Neuronal stem cell (in vitro differentiated cells): ENCODE results near the gene HIP1.

Experiments used
- DNase-seq: peaks from one replicate; pipeline ENCODE4 v3.0.0-alpha.2; 2013; ENCODE audit warnings: low spot score
- H2AFZ ChIP-seq: one replicate; pipeline ENCODE4 v1.6.1; 2013; ENCODE audit warnings: mild to moderate bottlenecking, low read length, inconsistent platforms
- H2AK5ac ChIP-seq: 2 replicates; pipeline ENCODE4 v1.6.1; 2013; ENCODE audit warnings: low read depth, mild to moderate bottlenecking, inconsistent platforms, low read length, moderate library complexity, mixed read lengths
- H2BK120ac ChIP-seq: 2 replicates; pipeline ENCODE4 v1.6.1; 2013; ENCODE audit warnings: low read depth, mild to moderate bottlenecking, inconsistent platforms, low read length, moderate library complexity, mixed read lengths
- H2BK12ac ChIP-seq: one replicate; pipeline ENCODE4 v1.6.1; 2013; ENCODE audit warnings: low read length, inconsistent platforms
- H2BK15ac ChIP-seq: 2 replicates; pipeline ENCODE4 v1.6.1; 2013; ENCODE audit warnings: mild to moderate bottlenecking, low read length, inconsistent platforms, mixed read lengths
- H2BK5ac ChIP-seq: one replicate; pipeline ENCODE4 v1.6.1; 2013; ENCODE audit warnings: inconsistent platforms, mild to moderate bottlenecking, low read length, moderate library complexity
- H3K14ac ChIP-seq: one replicate; pipeline ENCODE4 v1.6.1; 2013; ENCODE audit warnings: low read length, inconsistent platforms
- H3K18ac ChIP-seq: 2 replicates; pipeline ENCODE4 v1.6.1; 2013; ENCODE audit warnings: low read length, inconsistent platforms
- H3K23ac ChIP-seq: 2 replicates; pipeline ENCODE4 v1.6.1; 2013; ENCODE audit warnings: low read depth, mild to moderate bottlenecking, mixed read lengths, low read length, inconsistent platforms; ENCODE audit not compliant: poor library complexity
- H3K27ac ChIP-seq: replicated peaks from 3 replicates; pipeline ENCODE4 v1.5.1; 2013; ENCODE audit warnings: low read length, inconsistent platforms
- H3K27me3 ChIP-seq, 3 experiments: 2 replicates each; pipeline ENCODE4 v1.6.1; 2013; ENCODE audit warnings: low read length in 3 of 3, mild to moderate bottlenecking in 2 of 3, inconsistent platforms in 1 of 3, low read depth in 1 of 3, mixed read lengths in 1 of 3, moderate library complexity in 1 of 3; ENCODE audit not compliant: control insufficient read depth in 3 of 3, insufficient read depth in 3 of 3
- H3K36me3 ChIP-seq, 2 donors: replicated peaks in 1 of 2; 2 replicates each; pipeline ENCODE4 v1.6.1; 2013; ENCODE audit warnings: low read length in 2 of 2; ENCODE audit not compliant: control insufficient read depth in 2 of 2, insufficient read depth in 2 of 2
- H3K4ac ChIP-seq: 2 replicates; pipeline ENCODE4 v1.6.1; 2013; ENCODE audit warnings: inconsistent platforms, mild to moderate bottlenecking, low read length, moderate library complexity
- H3K4me1 ChIP-seq, 2 donors: 1 replicate in 1 of 2; 2 replicates in 1 of 2; pipeline ENCODE4 v1.6.1; 2013; ENCODE audit warnings: low read length in 2 of 2, low read depth in 1 of 2; ENCODE audit not compliant: control insufficient read depth in 2 of 2, insufficient read depth in 1 of 2
- H3K4me2 ChIP-seq: one replicate; pipeline ENCODE4 v1.6.1; 2013; ENCODE audit warnings: mild to moderate bottlenecking, low read length, inconsistent platforms; ENCODE audit not compliant: insufficient read depth, poor library complexity, severe bottlenecking
- H3K4me3 ChIP-seq, 2 donors: 2 replicates each; pipeline ENCODE4 v1.5.1; 2013; ENCODE audit warnings: low read length in 2 of 2, mild to moderate bottlenecking in 2 of 2, inconsistent platforms in 1 of 2, moderate library complexity in 1 of 2
- H3K79me1 ChIP-seq: one replicate; pipeline ENCODE4 v1.6.1; 2013; ENCODE audit warnings: low read depth, mild to moderate bottlenecking, inconsistent platforms, low read length, moderate library complexity
- H3K9ac ChIP-seq: one replicate; pipeline ENCODE4 v1.6.1; 2013; ENCODE audit warnings: mild to moderate bottlenecking, low read depth, low read length, inconsistent platforms; ENCODE audit not compliant: poor library complexity
- H3K9me3 ChIP-seq, 2 donors: replicated peaks in 1 of 2; 2 replicates each; pipeline versions ENCODE3 to v1.6.1; 2013; ENCODE audit warnings: low read length in 2 of 2, mild to moderate bottlenecking in 2 of 2, inconsistent platforms in 1 of 2, low read depth in 1 of 2, mixed read lengths in 1 of 2, moderate library complexity in 1 of 2; ENCODE audit not compliant: control insufficient read depth in 2 of 2, insufficient read depth in 1 of 2
- H4K8ac ChIP-seq: one replicate; pipeline ENCODE4 v1.6.1; 2013; ENCODE audit warnings: low read depth, mild to moderate bottlenecking, inconsistent platforms, low read length, moderate library complexity
- H4K91ac ChIP-seq: one replicate; pipeline ENCODE4 v1.6.1; 2013; ENCODE audit warnings: low read length, low read depth, mild to moderate bottlenecking, inconsistent platforms; ENCODE audit not compliant: poor library complexity
- WGBS, 2 donors: extraction: QIAGEN DNeasy Blood & Tissue Kit; methylation state at CpG; one replicate each; pipeline ENCODE4 v1.1.7; 2013; ENCODE audit warnings: missing lambda C conversion rate in 2 of 2, mixed read lengths in 1 of 2; ENCODE audit not compliant: insufficient read length in 2 of 2, insufficient replicate concordance in 1 of 2; ENCODE audit errors: extremely low coverage in 2 of 2; 5-methylcytosine and 5-hydroxymethylcytosine counted together

HIP1 gene

DNA sequence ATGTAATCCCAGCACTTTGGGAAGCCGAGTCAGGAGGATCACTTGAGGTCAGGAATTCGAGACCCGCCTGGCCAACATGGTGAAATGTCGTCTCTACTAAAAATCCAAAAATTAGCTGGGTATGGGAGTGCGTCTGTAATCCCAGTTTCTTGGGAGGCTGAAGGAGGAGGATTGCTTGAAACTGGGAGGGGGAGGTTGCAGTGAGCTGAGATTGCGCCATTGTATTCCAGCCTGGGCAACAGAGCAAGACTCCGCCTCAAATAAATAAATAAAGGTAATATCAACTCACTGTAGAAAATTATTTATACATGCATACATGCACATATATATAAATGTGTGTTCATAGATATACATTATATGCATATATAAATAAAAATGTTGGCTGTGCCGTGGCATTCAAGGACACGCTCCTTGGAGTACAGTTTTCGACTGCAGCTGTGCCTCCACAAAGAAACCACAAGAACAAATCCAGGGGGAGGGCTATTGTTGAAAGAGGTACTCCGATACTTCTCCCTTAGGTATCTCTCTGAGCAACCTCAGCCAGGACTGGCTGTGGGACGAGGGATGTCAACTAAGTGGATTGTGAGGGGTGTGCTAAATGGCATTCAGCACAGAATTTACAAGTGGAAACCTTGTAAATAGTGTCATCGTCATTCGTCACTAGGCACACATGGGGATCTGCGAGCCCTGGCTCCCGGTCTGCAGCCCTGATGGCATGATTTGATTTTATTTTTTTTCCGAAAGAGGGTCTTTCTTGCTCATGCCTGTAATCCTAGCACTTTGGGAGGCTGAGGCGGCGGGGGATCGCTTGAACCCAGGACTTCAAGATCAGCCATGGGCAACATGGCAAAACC lies 49.3 kb downstream of the HIP1 start:
- Histone ChIP-seq H3K4me1 (peaks cover 0 to 3% of the 10 kb centered on the region in 2 donors), H3K9ac (no peak overlapping the region), H3K79me1 (no peaks in the 10 kb centered on the region), H2BK15ac (no peak overlapping the region), H2BK120ac (no peak overlapping the region), H3K36me3 (no peaks in the 10 kb centered on the region), H4K91ac (no peak overlapping the region), H3K18ac (no peak overlapping the region), H2AFZ (no peak overlapping the region), H2BK12ac (no peak overlapping the region), H2AK5ac (no peak overlapping the region), H3K23ac (no peak overlapping the region), H3K27me3 (no peaks in the 10 kb centered on the region), H3K14ac (no peak overlapping the region), H4K8ac (no peak overlapping the region), H3K27ac (no peak overlapping the region), H2BK5ac (no peak overlapping the region), H3K4ac (no peak overlapping the region), H3K4me2 (no peak overlapping the region), H3K4me3 (no peak overlapping the region), H3K9me3 (no peaks in the 10 kb centered on the region)
- DNase-seq, result no peak
- WGBS, 2 donors, result no CpG with 5 or more reads among the region's 20 CpGs

DNA sequence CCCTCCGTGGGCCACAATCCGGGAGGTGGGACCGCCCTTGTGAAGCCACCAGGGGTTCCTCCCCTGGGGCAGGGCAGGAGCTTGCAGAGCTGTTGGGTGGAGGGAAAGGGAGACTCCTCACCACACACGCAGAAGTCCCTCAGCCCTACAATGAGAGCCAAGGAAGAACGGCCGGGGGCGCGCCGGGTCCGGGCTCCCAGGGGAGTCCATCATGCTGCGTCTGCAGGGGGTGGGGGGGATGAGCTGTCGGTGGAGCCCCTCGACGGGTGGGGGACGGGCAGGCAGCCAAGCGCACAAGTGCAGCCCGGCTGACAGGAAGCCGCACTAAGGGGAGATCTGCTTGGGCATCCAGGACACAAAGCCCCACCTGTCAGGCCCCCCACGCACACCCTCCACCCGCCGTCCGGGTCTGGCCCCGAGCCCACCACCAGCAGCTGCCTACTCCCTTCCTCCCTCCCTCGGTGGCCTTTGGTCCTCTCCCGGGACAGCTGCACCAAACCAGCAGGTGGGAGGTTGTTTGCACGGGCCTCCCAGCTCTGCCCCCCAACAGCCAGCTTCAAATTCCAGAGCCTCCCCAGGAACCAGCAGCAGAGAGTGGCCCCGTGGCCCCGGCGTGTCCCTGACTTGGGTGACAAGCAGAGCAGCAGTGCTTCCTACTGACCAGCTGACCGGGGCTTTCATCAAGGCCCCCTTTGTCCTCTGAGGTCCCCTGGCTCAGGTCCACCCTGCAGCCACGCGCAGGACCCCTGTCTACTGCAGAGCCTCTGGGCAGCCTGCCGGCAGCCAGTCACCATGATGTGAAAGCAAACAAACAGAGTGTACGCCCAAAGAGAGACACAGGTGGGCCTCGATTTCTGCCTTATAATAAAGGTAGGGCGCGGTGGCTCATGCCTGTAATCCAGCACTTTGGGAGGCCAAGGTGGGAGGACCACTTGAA lies 50.3 kb downstream of the HIP1 start:
- Histone ChIP-seq H3K27ac (no peak overlapping the region), H2AFZ (no peak overlapping the region), H3K27me3 (no peaks in the 10 kb centered on the region), H3K79me1 (no peaks in the 10 kb centered on the region), H3K9me3 (no peaks in the 10 kb centered on the region), H4K8ac (no peak overlapping the region), H3K4me1 (peaks cover 0 to 3% of the 10 kb centered on the region in 2 donors), H2BK120ac (peak overlapping the region; percentile 81), H2BK5ac (peak overlapping the region; percentile 75), H3K9ac (peak overlapping the region; percentile 44), H3K4ac (no peak overlapping the region), H2AK5ac (peak overlapping the region; percentile 84), H3K18ac (peak overlapping the region; percentile 71), H2BK12ac (no peak overlapping the region), H3K36me3 (no peaks in the 10 kb centered on the region), H2BK15ac (peak overlapping the region; percentile 58), H3K23ac (peak overlapping the region; percentile 55), H3K4me2 (no peak overlapping the region), H3K14ac (peak overlapping the region; percentile 38), H3K4me3 (no peak overlapping the region), H4K91ac (no peak overlapping the region)
- whole genome bisulfite sequencing, 2 donors, result no CpG with 5 or more reads among the region's 37 CpGs
- no peak for DNase-seq

- Histone ChIP-seq H2BK120ac (peak overlapping the region; percentile 81), H2BK15ac (no peak overlapping the region), H3K79me1 (no peaks in the 10 kb centered on the region), H4K8ac (no peak overlapping the region), H3K27ac (no peak overlapping the region), H2BK5ac (no peak overlapping the region), H3K9ac (peak overlapping the region; percentile 44), H3K4me3 (no peak overlapping the region), H3K9me3 (no peaks in the 10 kb centered on the region), H3K4ac (no peak overlapping the region), H3K23ac (no peak overlapping the region), H2AFZ (no peak overlapping the region), H3K18ac (no peak overlapping the region), H3K14ac (peak overlapping the region; percentile 38), H3K27me3 (no peaks in the 10 kb centered on the region), H2AK5ac (peak overlapping the region; percentile 84), H3K36me3 (no peaks in the 10 kb centered on the region), H3K4me2 (no peak overlapping the region), H3K4me1 (peaks cover 0 to 3% of the 10 kb centered on the region in 2 donors), H4K91ac (no peak overlapping the region), H2BK12ac (no peak overlapping the region)
- DNase-seq, result no peak
- WGBS, 2 donors, result no CpG with 5 or more reads among the region's 12 CpGs
These were observed 51.3 kb downstream of the HIP1 start for GRCh38 chr7:75687246-75688088.
